Measurements from ENCODE around the gene FAT1. TPM values are rescaled to one million over a fixed set of nuclear protein-coding genes. Genes with fewer than 3 reads are reported as not detected.

Gene FAT1
- total RNA-seq, 2 donors from 2014 or later: 70.3 to 89.5 TPM

DNA sequence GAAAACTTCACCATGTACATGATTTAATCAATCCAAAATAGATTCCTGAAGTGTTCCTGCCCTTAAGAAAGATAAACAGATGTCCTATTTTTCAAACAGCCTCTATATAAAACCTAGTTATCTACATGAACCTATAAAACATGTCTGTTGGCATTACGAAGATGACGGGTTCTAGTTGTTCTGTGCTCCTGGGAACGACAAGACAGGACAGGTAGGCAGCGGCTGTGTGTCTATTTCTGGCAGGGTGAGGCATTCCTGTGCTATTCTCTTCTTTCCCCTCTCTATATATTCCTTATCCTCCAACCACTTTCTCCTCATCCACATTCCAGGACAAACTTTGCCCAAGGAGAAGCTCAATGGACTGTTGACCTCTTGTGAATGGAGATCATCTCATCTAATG is 6.1 kb downstream of the FAT1 start:
- Histone ChIP-seq H3K36me3 (no peaks in the 10 kb centered on the region), H3K4me1 (peaks cover 0 to 26% of the 10 kb centered on the region in 2 donors), H3K27ac (peak overlapping the region in 1 of 2 donors; percentile 37), H3K9me3 (peaks cover 0 to 16% of the 10 kb centered on the region in 2 donors), H3K4me3 (no peak overlapping the region), H3K27me3 (no peaks in the 10 kb centered on the region)
- no peak for TF ChIP-seq CTCF (IDR thresholded peaks at IDR 0.05)
- DNase-seq (ENCODE audit: low spot score): no peak

GRCh38 chr4:186715077-186715476 is 8.6 kb downstream of the FAT1 start:
- no peaks in the 10 kb centered on the region for H3K36me3 ChIP-seq
- peaks cover 0 to 13% of the 10 kb centered on the region in 2 donors for H3K9me3 ChIP-seq
- peak overlapping the region in 1 of 2 donors; percentile 70 for H3K27ac ChIP-seq
- TF ChIP-seq CTCF (IDR thresholded peaks at IDR 0.05): no peak
- no peak overlapping the region for H3K4me3 ChIP-seq
- DNase-seq (ENCODE audit: low spot score): no peak
- H3K4me1 ChIP-seq: peaks cover 0 to 35% of the 10 kb centered on the region in 2 donors
- no peaks in the 10 kb centered on the region for H3K27me3 ChIP-seq

DNA sequence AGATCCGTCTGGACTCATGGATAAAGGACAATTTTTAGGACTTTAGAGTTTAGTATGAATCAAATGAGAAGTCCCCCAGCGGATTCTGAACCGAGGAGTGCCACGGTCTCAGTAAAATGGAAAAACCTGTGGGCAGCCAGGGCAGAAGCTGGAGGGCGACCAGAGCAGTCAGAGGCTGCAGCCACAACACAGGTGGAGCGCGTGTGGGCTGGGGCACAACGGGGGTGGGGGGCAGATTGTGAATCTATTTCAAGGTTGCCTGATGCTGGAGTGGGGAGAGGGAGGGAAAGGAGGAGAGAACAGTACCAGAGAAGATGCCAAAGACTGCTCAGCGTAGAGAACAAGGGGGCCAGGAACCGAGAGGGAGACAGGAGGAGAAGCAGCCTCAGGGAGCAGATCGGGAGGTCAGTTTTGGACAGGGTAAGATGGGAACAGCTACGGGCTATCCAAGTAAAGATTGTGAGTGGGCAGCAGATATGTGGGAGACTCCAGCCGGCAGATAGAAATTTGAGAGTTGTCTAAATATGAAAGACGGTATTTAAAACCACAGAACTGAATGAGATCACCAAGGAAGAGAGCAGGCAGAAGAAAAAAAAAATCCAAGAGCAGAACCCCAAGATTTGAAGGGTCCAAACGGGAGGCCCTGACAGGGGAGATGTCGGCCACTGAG is 9.5 kb downstream of the FAT1 start:
- Histone ChIP-seq H3K27me3 (no peaks in the 10 kb centered on the region), H3K4me3 (no peak overlapping the region), H3K4me1 (peaks cover 0 to 41% of the 10 kb centered on the region in 2 donors), H3K36me3 (peaks cover 3% of the 10 kb centered on the region), H3K27ac (peak overlapping the region; percentile 70 to 80), H3K9me3 (peaks cover 0 to 5% of the 10 kb centered on the region in 2 donors)
- no peak for DNase-seq (ENCODE audit: low spot score)
- no peak for TF ChIP-seq CTCF (IDR thresholded peaks at IDR 0.05)

- Histone ChIP-seq H3K27me3 (no peaks in the 10 kb centered on the region), H3K9me3 (no peaks in the 10 kb centered on the region), H3K4me1 (peaks cover 0 to 41% of the 10 kb centered on the region in 2 donors), H3K27ac (peak overlapping the region; percentile 70 to 80), H3K4me3 (no peak overlapping the region), H3K36me3 (peaks cover 17% of the 10 kb centered on the region)
- no peak for TF ChIP-seq CTCF (IDR thresholded peaks at IDR 0.05)
- no peak for DNase-seq (ENCODE audit: low spot score)
These were observed 11.0 kb downstream of the FAT1 start for GRCh38 chr4:186712690-186713089.

GRCh38 chr4:186710521-186711119 is 13.0 kb downstream of the FAT1 start:
- no peak overlapping the region for H3K4me3 ChIP-seq
- no peaks in the 10 kb centered on the region for H3K27me3 ChIP-seq
- no peaks in the 10 kb centered on the region for H3K9me3 ChIP-seq
- H3K27ac ChIP-seq: peak overlapping the region; percentile 70 to 80
- no peak for TF ChIP-seq CTCF (IDR thresholded peaks at IDR 0.05)
- H3K4me1 ChIP-seq: peaks cover 0 to 51% of the 10 kb centered on the region in 2 donors
- no peak for DNase-seq (ENCODE audit: low spot score)
- H3K36me3 ChIP-seq: peaks cover 17% of the 10 kb centered on the region
